Stimulated activated CD8-positive, alpha-beta memory T cell treated with anti-CD3 and anti-CD28 coated beads, Interleukin-4, amount 100 ng/mL, for 4 hours (primary cell): ENCODE data around the gene YKT6.
"Not testable (repeated sequence)": the region's sequence is repeated elsewhere in the genome, so short reads cannot be mapped to it uniquely, and the experiment has no call there.

Experiments used
- DNase-seq, 2 donors: peaks; one replicate each; pipeline ENCODE4 v3.0.0-alpha.2; 2020; ENCODE audit warnings: low read depth in 2 of 2, low spot score in 1 of 2

The YKT6 gene

GRCh38 chr7:44193011-44193802 is 7.6 kb upstream of the YKT6 start:
- DNase-seq = no peak

GRCh38 chr7:44194069-44194468 is 6.7 kb upstream of the YKT6 start:
- peak; percentile 13 to 17 for DNase-seq

DNA sequence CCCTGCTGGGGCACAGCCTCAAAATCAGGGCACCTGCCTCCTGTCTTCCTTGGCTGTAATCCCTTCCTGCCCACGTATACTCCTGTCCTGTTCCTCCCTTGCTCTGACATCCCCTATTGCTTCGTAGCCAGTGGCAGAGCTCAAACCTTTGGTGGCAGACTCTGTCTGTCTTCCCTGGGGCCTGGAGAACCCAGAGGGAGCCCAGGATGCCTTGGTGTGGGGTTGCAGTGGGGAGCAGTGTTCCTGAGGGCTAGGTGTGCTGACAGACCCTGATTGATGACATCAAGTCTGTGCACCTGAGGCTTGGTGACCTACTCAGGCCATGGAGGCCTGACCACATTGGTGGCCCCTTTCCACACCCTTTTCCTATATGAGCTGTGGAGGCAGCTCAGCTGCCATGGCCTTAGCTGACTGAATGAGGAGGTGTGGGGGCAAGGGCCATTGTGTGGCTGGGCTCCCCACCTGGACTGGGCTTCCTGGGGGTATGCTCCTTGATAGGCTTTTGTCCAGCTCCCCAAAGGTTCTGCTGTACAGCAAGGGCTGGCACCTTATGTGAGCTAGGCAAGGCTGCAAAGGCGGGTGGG is 6.1 kb upstream of the YKT6 start:
- no peak for DNase-seq

DNA sequence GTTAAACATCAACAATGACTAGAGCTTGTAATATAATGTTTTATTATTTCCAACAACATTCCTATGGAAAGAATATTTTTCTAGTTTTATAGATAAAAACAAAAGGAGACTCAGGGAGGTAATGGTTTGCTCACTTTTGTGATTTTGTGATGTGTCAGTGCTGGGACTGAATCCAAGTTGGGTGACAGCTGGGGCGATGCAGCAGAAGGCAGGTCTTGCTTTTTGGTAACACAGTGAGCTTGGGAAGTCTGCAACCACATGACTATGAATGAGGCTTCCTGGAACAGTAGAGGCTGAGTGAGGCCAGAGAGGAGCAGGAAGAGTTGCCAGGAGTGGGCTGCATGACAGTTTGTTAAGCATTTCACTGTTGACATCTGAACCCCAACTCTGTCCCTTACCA is 4.9 kb upstream of the YKT6 start:
- DNase-seq = no peak

DNA sequence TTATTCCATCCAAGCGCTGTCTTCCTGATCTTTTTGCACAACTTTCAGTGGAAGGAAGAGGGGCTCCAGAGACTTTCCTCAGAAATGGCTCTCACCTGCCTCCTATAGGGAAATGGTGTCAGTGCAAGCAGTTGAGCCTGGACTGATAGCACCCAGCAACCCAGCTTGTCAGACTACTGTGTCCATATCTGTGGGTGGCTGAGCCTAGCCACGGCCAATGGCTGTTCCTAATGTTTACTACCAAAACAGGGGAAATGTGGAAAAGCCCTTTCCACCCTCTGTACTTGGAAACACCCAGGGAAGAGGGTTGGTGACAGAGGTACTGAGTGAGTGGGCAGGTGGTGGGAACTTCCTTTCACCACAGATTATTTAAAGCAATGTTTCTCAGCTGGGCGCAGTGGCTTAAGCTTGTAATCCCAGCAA is 4.3 kb upstream of the YKT6 start:
- DNase-seq = no peak

DNA sequence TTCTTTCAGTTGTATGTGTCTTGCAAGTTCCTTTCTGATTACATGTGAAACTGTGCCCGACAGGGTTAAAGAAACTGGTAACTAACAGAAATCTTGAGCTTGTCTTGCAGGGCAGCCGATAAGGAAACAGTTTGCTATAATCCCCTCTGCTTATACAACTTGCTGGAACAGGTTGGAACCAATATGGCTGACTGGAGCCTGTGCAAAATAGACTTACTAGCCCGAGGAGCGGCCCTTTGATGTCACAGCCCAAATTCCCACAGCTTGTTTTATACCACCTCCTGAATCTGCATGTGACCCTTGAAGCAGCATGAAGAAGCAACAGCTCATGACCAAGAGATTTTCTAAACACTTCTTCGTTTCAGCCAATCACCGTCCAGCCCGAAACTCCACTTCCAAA is 3.3 kb upstream of the YKT6 start:
- no peak for DNase-seq

DNA sequence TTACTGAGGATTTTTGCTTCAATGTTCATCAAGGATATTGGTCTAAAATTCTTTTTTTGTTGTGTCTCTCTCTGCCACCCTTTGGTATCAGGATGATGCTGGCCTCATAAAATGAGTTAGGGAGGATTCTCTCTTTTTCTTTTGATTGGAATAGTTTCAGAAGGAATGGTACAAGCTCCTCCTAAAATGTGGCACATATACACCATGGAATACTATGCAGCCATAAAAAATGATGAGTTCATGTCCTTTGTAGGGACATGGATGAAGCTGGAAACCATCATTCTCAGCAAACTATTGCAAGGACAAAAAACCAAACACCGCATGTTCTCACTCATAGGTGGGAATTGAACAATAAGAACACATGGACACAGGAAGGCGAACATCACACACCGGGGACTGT is 615 bp upstream of the YKT6 start:
- DNase-seq = not testable (repeated sequence)

DNA sequence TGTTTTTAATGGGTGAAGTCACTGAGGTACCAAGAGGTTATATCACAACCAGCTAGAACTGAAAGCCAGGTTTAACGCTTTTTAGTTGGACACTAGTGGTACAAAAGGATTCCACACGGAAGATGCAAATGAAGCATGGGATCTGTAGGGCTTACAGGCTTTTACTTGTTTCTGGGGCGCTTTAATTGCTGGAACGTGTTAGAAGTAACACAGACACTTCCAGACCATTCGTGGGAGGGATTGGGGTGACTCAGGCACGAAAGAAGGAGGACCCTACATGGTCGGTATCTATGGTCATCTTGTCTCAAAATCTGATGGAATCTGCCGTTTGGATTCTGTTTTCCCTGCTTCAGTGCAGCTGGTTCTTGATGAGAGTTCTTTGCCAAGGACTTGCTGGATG is 1.0 kb downstream of the YKT6 start:
- no peak for DNase-seq

DNA sequence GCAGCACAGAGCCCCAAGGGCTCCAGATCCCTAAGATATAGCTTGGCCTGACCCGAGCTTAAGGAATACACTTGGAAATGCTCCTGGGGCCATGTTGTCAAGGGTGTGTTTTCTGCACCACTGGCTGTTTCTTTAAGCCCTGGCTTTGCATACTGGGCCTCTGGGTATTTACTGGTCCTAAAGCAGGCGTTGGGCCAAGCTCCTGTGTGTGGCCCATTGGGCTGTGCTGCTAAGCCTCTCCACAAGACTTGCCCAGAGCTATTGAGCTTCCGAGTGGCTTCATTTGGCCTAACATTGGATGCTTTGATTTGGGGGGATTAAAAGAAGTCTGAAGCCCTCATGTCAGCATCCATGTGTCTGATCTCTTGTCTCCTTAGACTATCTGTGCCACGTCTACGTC is 5.2 kb downstream of the YKT6 start:
- DNase-seq = no peak

- DNase-seq = no peak
Observed at GRCh38 chr7:44208085-44208484, 7.3 kb downstream of the YKT6 start.

GRCh38 chr7:44210107-44210506 is 9.3 kb downstream of the YKT6 start:
- no peak for DNase-seq

GRCh38 chr7:44211126-44211675 is 10.4 kb downstream of the YKT6 start:
- no peak for DNase-seq

GRCh38 chr7:44212018-44212417 is 11.2 kb downstream of the YKT6 start:
- no peak for DNase-seq

- DNase-seq = no peak
Observed at GRCh38 chr7:44212581-44213184, 11.9 kb downstream of the YKT6 start.

DNA sequence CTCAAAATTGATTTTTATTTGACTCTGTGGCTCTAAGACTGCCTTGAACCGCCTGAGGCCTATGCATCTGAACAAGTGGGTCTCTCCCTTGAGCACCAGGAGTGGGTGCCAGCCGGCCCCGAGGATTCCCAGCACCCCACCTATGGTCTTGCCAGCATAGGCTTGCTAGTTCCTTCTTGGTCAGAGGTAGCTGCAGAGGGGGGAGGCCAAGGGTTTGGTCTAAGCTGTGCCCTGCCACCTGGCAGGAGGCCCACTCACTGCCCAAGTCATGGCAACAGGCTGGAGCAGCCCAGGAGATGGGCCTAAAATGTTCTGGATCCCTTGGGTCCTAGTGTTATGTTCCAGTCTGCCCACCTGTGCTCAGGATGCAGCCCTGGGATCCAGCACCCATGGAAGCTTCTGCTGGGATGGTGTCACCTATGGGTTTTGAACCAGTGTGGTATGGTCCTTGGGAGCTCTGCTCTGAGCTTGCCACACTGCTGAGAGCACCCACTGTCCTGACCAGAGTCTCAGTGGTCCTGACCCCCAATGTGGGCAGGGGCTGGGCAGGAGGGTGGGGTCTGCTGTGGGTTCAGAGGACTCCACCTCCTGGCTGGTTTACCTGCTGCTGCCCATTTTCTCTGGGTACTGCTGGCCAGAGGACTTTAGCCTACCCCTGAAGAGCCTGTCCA is 12.6 kb downstream of the YKT6 start:
- DNase-seq = no peak

DNA sequence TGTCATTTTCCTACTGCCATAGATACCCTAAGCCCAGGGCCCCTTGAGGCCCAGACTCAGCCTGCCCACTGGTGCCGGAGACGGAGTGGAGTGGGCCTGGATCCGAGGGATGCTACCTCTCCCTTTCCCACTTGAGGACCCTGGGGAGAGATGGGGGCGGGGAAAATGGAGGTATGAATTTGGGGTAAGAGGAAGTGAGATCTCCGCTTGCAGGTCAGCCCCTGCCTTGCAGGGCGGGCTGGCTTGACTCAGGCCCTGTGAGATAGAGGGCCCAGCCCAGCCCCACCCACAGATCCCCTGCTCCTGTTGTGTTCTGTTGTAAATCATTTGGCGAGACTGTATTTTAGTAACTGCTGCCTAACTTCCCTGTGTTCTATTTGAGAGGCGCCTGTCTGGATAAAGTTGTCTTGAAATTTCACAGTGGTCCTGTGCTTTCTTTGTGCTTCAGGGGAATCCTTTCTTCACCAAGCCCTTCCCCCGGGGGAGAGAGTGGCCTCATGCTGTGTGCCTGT is 13.2 kb downstream of the YKT6 start:
- DNase-seq = no peak

GRCh38 chr7:44215531-44215930 is 14.8 kb downstream of the YKT6 start:
- DNase-seq = no peak

DNA sequence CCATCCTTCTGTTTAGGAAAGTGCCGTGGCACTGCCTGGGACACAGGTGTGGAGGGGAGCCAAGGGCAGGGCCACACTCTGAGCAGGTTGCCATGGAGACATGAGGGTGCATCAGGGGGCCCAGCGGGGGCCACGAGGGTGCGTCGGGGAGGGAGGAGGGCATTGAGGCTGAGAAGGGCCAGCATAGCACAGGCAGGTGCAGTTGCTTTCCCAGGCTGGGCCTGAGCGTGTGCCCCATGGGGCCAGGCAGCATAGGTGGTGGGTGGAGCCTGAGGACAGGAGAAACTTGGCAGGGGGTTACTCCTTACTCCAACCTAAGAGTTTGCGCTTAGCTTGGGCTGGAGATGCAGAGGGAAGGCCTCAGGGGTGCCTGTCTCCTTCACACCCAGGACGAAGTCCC is 15.2 kb downstream of the YKT6 start:
- DNase-seq = no peak

DNA sequence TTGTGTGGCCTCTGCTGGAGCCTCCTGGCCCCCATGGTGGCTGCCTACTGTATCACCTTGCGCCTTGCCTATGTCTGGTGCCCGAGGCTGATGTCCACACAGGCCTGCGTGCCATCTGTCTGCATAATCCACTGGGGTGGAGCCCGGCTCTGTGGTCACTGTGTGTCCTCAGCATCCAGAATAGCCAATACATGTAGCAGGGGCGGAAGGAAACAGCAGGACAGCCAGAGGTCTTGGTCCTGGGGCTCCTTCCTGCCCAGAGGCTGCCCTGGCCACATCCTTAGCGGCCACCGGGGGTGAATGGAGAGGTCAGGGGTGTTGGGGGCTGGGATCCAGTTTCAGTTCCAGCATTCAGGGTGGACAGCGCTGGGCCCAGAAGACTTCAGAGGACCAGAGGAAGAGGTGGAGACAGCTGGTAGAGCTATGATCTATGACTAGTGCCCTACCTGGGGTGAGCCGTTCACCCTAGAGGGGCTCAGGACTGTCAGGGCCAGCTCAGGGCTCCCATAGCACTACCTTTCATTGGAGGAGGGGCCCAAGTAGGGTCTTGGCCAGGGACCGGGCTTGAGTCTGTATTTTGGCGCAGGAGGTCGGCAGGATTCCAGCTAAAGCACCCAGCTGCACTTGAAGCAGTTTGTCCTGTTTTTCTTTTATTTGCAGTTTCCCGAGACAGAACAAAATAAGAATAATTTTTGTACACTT is 15.9 kb downstream of the YKT6 start:
- DNase-seq = no peak

DNA sequence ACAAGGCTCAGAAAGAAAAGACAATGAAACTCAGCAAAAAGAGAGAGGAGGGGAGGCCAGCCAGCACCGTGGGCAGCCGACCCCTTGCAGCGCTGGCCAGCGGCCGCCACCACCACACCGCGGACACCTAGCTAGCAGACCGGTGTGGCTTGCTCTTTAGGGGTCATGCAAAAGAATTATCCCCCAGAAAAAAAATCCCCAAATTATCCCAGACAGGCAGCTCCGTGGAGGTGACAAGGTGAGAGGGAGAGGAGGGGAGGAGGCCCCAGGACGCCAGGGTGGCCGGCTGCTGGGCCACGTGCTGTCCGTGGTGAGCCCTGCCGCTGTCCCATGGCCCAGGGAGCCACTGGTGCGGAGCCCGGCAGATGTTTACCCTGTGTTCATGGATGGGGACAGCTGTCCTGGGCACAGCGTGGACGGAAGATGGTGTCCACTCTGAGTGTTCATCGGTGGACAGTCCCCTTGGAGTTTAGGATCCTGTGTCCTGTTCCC is 16.5 kb downstream of the YKT6 start:
- no peak for DNase-seq
